Activated CD8-positive, alpha-beta T cell treated with anti-CD3 and anti-CD28 coated beads for 36 hours (primary cell): ENCODE data around the gene LRRC7. TPM values are rescaled to one million over a fixed set of nuclear protein-coding genes. Genes with fewer than 3 reads are reported as not detected.

Source experiments
- ATAC-seq: fragments of 200-7000 bp; cut with Tn5 transposase; one replicate; pipeline ENCODE4 v1.10.0; 2021; ENCODE audit warnings: mild to moderate bottlenecking, moderate library complexity
- CTCF ChIA-PET: fragments of 350-600 bp; sonication (Branson Sonifier 250); formaldehyde crosslinking; loops from one replicate; lab custom pipeline; 2021; ENCODE audit warnings: antibody characterized with exemption; lab: Charles Lee
- POLR2A ChIA-PET: fragments of 350-600 bp; sonication (Branson Sonifier 250); formaldehyde crosslinking; loops from one replicate; lab custom pipeline; 2021; ENCODE audit warnings: antibody characterized with exemption; lab: Charles Lee
- DNase-seq: peaks from one replicate; pipeline ENCODE4 v3.0.0-alpha.2; 2020
- H3K27ac Mint-ChIP-seq: one replicate; pipeline ENCODE4 v1.8.0; 2021; ENCODE audit warnings: mild to moderate bottlenecking, mixed read lengths
- H3K27me3 Mint-ChIP-seq: one replicate; pipeline ENCODE4 v1.8.0; 2021; ENCODE audit warnings: mixed read lengths
- H3K36me3 Mint-ChIP-seq: one replicate; pipeline ENCODE4 v1.8.0; 2021; ENCODE audit warnings: low read depth, mixed read lengths
- H3K4me1 Mint-ChIP-seq: one replicate; pipeline ENCODE4 v1.8.0; 2021; ENCODE audit warnings: low read depth, mixed read lengths
- H3K4me3 Mint-ChIP-seq: one replicate; pipeline ENCODE4 v1.8.0; 2021; ENCODE audit warnings: mild to moderate bottlenecking, moderate library complexity, mixed read lengths
- H3K9me3 Mint-ChIP-seq: one replicate; pipeline ENCODE4 v1.8.0; 2021; ENCODE audit warnings: mixed read lengths
- intact Hi-C: fragments of 100-400 bp; cut with micrococcal nuclease; formaldehyde crosslinking; loops from one replicate; pipeline ENCODE4 v1.10.0; 2022
- total RNA-seq, 2 experiments: library from RNA; stranded (reverse); gene quantifications; one replicate each; pipeline ENCODE4 v1.2.3, GENCODE V29; 2021
- TF ChIP-seq, protein P1 (sequence below): fragments of 200-600 bp; IDR thresholded peaks from one replicate; pipeline ENCODE4 v1.8.0; 2022; ENCODE audit warnings: antibody characterized with exemption, mild to moderate bottlenecking

LRRC7 gene
- total RNA-seq, 2 experiments from 2014 or later, result 0.27 to 0.29 TPM

DNA sequence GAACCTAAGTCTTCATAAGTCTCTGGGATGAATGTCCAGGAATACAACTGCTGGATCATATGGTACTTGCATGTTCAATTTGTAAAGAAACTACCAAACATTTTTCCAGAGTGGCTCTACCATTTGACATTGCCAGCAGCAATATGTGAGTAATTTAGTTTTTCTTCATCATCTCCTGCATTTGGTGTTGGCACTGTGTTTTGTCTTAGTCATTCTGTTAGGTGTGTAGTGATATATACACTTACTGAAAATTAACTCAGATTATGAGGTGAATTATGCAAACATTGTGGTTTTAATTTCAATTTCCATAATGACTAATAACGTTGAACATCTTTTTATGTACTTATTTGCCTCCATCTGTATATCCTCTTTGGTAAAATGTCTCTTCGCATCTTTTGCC, 499.0 kb downstream of the LRRC7 start:
- intact Hi-C loops, result no loop called here
- no peaks in the 10 kb centered on the region for H3K9me3 Mint-ChIP-seq
- CTCF ChIA-PET, result no interaction called here
- DNase-seq (no peak), ATAC-seq (no peak)
- H3K4me1 Mint-ChIP-seq, result no peaks in the 10 kb centered on the region
- H3K27me3 Mint-ChIP-seq, result peaks cover 1% of the 10 kb centered on the region
- TF ChIP-seq, protein P1, sequence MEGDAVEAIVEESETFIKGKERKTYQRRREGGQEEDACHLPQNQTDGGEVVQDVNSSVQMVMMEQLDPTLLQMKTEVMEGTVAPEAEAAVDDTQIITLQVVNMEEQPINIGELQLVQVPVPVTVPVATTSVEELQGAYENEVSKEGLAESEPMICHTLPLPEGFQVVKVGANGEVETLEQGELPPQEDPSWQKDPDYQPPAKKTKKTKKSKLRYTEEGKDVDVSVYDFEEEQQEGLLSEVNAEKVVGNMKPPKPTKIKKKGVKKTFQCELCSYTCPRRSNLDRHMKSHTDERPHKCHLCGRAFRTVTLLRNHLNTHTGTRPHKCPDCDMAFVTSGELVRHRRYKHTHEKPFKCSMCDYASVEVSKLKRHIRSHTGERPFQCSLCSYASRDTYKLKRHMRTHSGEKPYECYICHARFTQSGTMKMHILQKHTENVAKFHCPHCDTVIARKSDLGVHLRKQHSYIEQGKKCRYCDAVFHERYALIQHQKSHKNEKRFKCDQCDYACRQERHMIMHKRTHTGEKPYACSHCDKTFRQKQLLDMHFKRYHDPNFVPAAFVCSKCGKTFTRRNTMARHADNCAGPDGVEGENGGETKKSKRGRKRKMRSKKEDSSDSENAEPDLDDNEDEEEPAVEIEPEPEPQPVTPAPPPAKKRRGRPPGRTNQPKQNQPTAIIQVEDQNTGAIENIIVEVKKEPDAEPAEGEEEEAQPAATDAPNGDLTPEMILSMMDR, result no peak
- H3K27ac Mint-ChIP-seq, result no peak overlapping the region
- H3K36me3 Mint-ChIP-seq, result no peaks in the 10 kb centered on the region
- POLR2A ChIA-PET, result no interaction called here
- H3K4me3 Mint-ChIP-seq, result no peak overlapping the region

DNA sequence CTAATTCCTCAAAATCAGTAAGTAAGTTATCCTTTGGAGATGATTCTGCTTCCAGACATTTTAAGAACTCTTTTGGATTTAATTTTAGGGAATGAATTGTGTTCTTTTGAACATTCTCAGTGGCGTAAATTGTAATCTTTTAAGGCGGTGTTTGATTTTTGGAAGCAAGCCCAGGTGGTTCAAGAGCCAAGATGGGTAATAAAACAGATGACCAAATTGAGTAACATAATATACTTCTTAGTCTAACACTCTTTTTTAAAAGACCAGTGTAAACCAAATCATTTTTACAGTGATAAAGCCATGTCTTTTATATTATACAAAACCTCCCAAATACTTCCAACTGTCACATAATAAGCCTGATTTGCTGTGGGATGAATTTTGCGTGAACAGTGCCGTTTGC, 503.9 kb downstream of the LRRC7 start:
- CTCF ChIA-PET, result no interaction called here
- no peak for ATAC-seq

DNA sequence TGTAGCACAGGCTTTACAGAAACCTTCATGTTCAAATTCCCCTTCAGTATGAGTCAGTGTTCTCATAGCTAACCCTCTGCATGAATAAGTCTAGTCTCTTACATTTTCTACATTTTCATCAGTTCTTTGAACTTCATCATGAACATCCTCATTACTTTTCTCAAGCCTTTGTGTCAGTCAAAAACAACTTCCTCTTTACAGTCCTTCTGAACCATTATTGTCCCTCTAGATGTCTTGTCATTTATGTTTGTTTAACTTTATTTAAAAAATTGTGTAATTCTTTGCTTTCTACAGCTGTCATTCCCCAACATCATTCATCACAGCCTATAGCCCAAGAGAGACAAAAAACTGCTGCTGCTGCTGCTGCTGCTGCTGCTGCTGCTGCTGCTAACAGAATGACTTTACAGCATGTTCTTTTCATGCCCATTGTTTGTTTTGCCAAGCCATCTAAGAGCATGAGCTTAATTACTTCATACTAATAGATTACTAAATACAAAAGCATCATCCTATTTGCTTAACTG, 504.6 kb downstream of the LRRC7 start:
- Mint-ChIP-seq H3K4me1 (no peaks in the 10 kb centered on the region), H3K9me3 (no peaks in the 10 kb centered on the region), H3K27ac (no peak overlapping the region), H3K36me3 (no peaks in the 10 kb centered on the region), H3K4me3 (no peak overlapping the region), H3K27me3 (no peaks in the 10 kb centered on the region)
- POLR2A ChIA-PET, result no interaction called here
- TF ChIP-seq, protein P1, result no peak
- CTCF ChIA-PET, result no interaction called here
- ATAC-seq (no peak), DNase-seq (no peak)
- intact Hi-C loops, result no loop called here

More for the DNA sequence above, 503.9 kb downstream of the LRRC7 start:
- TF ChIP-seq, protein P1, result no peak
- Mint-ChIP-seq H3K27me3 (no peaks in the 10 kb centered on the region), H3K4me3 (no peak overlapping the region), H3K9me3 (no peaks in the 10 kb centered on the region), H3K4me1 (no peaks in the 10 kb centered on the region), H3K36me3 (no peaks in the 10 kb centered on the region), H3K27ac (no peak overlapping the region)
- DNase-seq, result no peak
- intact Hi-C loops, result no loop called here
- POLR2A ChIA-PET, result no interaction called here

DNA sequence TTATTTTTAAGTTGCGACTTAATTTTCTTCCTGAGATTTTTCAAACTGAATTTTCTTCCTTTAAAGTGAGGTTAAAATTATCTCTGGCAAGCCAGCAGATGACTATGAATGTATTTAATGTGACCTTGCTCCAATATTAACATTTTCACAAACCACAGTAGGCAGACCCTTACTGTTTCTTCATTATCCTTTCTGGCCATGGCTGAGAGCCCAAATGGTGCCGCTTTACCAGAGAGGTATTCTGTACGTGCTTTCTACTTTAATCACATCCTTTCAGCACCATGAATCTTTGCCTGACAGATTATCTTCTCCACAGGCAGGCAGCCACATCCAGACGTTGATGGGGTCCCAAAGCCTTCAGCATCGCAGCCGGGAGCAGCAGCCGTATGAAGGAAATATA, 508.0 kb downstream of the LRRC7 start:
- ATAC-seq, result no peak
- H3K4me3 Mint-ChIP-seq, result no peak overlapping the region

DNA sequence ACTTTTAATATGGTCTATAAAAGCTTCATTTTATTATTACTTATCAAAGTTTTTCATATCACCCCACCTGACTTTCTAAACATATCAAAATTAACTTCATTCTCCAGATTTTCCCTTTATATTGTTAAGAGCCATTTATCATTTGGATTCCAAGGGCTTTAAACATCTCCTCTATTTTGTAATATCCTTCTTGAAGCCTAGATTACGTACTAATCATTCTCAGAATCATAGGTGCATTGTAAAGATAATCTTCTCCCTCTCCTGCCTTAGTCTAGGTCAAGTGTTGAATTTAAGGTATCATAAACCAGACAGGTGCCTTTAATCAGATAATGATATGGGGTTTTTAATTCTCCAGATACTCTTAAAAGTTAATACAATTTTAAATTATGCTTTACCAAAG, 509.3 kb downstream of the LRRC7 start:
- Mint-ChIP-seq H3K27ac (no peak overlapping the region), H3K4me1 (no peaks in the 10 kb centered on the region), H3K27me3 (no peaks in the 10 kb centered on the region), H3K4me3 (no peak overlapping the region), H3K36me3 (no peaks in the 10 kb centered on the region), H3K9me3 (no peaks in the 10 kb centered on the region)
- ChIA-PET CTCF (interaction anchor here (0.6 kb wide), 1 partner anchor 449 kb away, joined by 3 read pairs; no protein-coding TSS in a partner anchor), POLR2A (no interaction called here)
- DNase-seq (no peak), ATAC-seq (no peak)
- TF ChIP-seq, protein P1, result no peak
- intact Hi-C loops, result no loop called here

More for the DNA sequence above, 508.0 kb downstream of the LRRC7 start:
- ChIA-PET POLR2A (no interaction called here), CTCF (no interaction called here)
- H3K27ac Mint-ChIP-seq, result no peak overlapping the region
- TF ChIP-seq, protein P1, result no peak
- H3K36me3 Mint-ChIP-seq, result no peaks in the 10 kb centered on the region
- H3K27me3 Mint-ChIP-seq, result no peaks in the 10 kb centered on the region
- H3K4me1 Mint-ChIP-seq, result no peaks in the 10 kb centered on the region
- no peak for DNase-seq
- H3K9me3 Mint-ChIP-seq, result no peaks in the 10 kb centered on the region
- intact Hi-C loops, result no loop called here
